HCT116 (cell line): Measurements from ENCODE around the gene NPLOC4. TPM values are rescaled to one million over a fixed set of nuclear protein-coding genes. Genes with fewer than 3 reads are reported as not detected.
A peak's percentile ranks its signal among the peaks of the same experiment; 100 is the strongest.

Source experiments
- ATAC-seq: fragments of 200-7000 bp; cut with Tn5 transposase; 2 replicates; pipeline ENCODE4 v1.9.1; 2020; ENCODE audit warnings: mild to moderate bottlenecking, moderate library complexity
- BruUV-seq: library from RNA; stranded (reverse); fragments of 400-500 nt; replicated peaks from 2 replicates; lab custom pipeline; 2021; lab: Mats Ljungman, UMichigan
- CTCF ChIA-PET: fragments of 300-600 bp; sonication (Branson Sonifier 250); formaldehyde crosslinking; loops from one replicate; lab custom pipeline; 2021; ENCODE audit warnings: antibody characterized with exemption; lab: Charles Lee
- POLR2A ChIA-PET: fragments of 300-600, 350-600 bp; sonication (Branson Sonifier 250); formaldehyde crosslinking; loops from one replicate; lab custom pipeline; 2021; ENCODE audit warnings: antibody characterized with exemption; lab: Charles Lee
- RAD21 ChIA-PET, 2 experiments: fragments of 300-600 bp; sonication (Branson Sonifier 250); formaldehyde crosslinking; loops; one replicate each; lab custom pipeline; 2023; ENCODE audit warnings: low total read pairs in 2 of 2; ENCODE audit not compliant: uncharacterized antibody in 2 of 2, unreplicated experiment in 2 of 2, low non-redundant PET in 1 of 2; lab: Charles Lee
- DNase-seq: peaks from one replicate; pipeline ENCODE4 v3.0.0-alpha.2; 2010; ENCODE audit warnings: low read depth, low spot score
- H2AFZ ChIP-seq: fragments of 200-600 bp; shearing (Covaris generic), sonication (generic); 2 replicates; pipeline ENCODE4 v1.6.1; 2017; ENCODE audit warnings: low read depth, mixed run types, mixed read lengths, antibody characterized with exemption, low read length; ENCODE audit not compliant: poor library complexity, severe bottlenecking
- H3K27ac ChIP-seq: 2 replicates; pipeline ENCODE4 v1.5.1; 2012; ENCODE audit warnings: low read depth, low read length
- H3K27me3 ChIP-seq: fragments of 200-600 bp; sonication (generic); 2 replicates; pipeline ENCODE4 v1.6.1; 2016; ENCODE audit warnings: mixed run types, low read length, mixed read lengths; ENCODE audit not compliant: insufficient read depth
- H3K36me3 ChIP-seq, 2 experiments: fragments of 200-500 bp in 1 of 2; fragments of 200-600 bp in 1 of 2; sonication (Bioruptor generic) in 1 of 2; sonication (generic) in 1 of 2; 2 replicates each; pipeline versions ENCODE4 v1.5.1 to v1.6.1; 2014 to 2016; ENCODE audit warnings: low read length in 2 of 2, inconsistent platforms in 1 of 2, mixed read lengths in 1 of 2, mixed run types in 1 of 2; ENCODE audit not compliant: insufficient read depth in 2 of 2, control insufficient read depth in 1 of 2
- H3K4me1 ChIP-seq, 2 experiments: fragments of 200-600 bp in 1 of 2; sonication (generic) in 1 of 2; 2 replicates each; pipeline versions ENCODE4 v1.5.1 to v1.6.1; 2012 to 2017; ENCODE audit warnings: low read length in 2 of 2, inconsistent platforms in 1 of 2, mild to moderate bottlenecking in 1 of 2, mixed read lengths in 1 of 2, mixed run types in 1 of 2, moderate library complexity in 1 of 2; ENCODE audit not compliant: insufficient read depth in 2 of 2, control insufficient read depth in 1 of 2
- H3K4me2 ChIP-seq: fragments of 200-600 bp; sonication (generic); 2 replicates; pipeline ENCODE4 v1.6.1; 2017; ENCODE audit warnings: mixed run types, low read length, mixed read lengths
- H3K4me3 ChIP-seq, 2 experiments: fragments of 200-600 bp in 1 of 2; sonication (generic) in 1 of 2; replicated peaks in 1 of 2; 2 replicates each; pipeline ENCODE4 v1.5.1; 2011 to 2016; ENCODE audit warnings: low read length in 2 of 2, control low read depth in 1 of 2, low read depth in 1 of 2, mild to moderate bottlenecking in 1 of 2, mixed read lengths in 1 of 2, mixed run types in 1 of 2
- H3K79me2 ChIP-seq: fragments of 200-600 bp; sonication (generic); 2 replicates; pipeline ENCODE4 v1.6.1; 2017; ENCODE audit warnings: mild to moderate bottlenecking, mixed run types, low read length, moderate library complexity, mixed read lengths; ENCODE audit not compliant: insufficient read depth
- H3K9ac ChIP-seq: fragments of 200-600 bp; sonication (generic); 2 replicates; pipeline ENCODE4 v1.6.1; 2016; ENCODE audit warnings: low read length, mixed read lengths
- H3K9me2 ChIP-seq: fragments of 200-600 bp; sonication (generic), shearing (Covaris generic); 2 replicates; pipeline ENCODE4 v1.6.1; 2017; ENCODE audit warnings: mixed run types, mild to moderate bottlenecking, moderate library complexity; ENCODE audit not compliant: insufficient read depth
- H3K9me3 ChIP-seq, 2 experiments: fragments of 200-500 bp in 1 of 2; fragments of 200-600 bp in 1 of 2; sonication (Bioruptor generic) in 1 of 2; sonication (generic) in 1 of 2; 2 replicates each; pipeline ENCODE4 v1.6.1; 2014 to 2017; ENCODE audit warnings: low read length in 2 of 2, mixed read lengths in 2 of 2, inconsistent platforms in 1 of 2, low read depth in 1 of 2, mild to moderate bottlenecking in 1 of 2, mixed run types in 1 of 2, moderate library complexity in 1 of 2; ENCODE audit not compliant: control insufficient read depth in 1 of 2, insufficient read depth in 1 of 2
- H4K20me1 ChIP-seq: fragments of 200-600 bp; sonication (generic), shearing (Covaris generic); 2 replicates; pipeline ENCODE4 v1.6.1; 2017; ENCODE audit warnings: mixed run types, mild to moderate bottlenecking, moderate library complexity; ENCODE audit not compliant: insufficient read depth
- ATF3 ChIP-seq: IDR thresholded peaks from 2 replicates; pipeline ENCODE4 v1.6.1; 2012
- CBX3 ChIP-seq: IDR thresholded peaks from 2 replicates; pipeline ENCODE4 v1.6.1; 2012; ENCODE audit warnings: low read depth
- CEBPB ChIP-seq: IDR thresholded peaks from 2 replicates; pipeline ENCODE4 v1.6.1; 2012; ENCODE audit warnings: low read depth
- CTCF ChIP-seq, 3 experiments: fragments of 200-600 bp in 1 of 3; sonication (generic) in 1 of 3; IDR thresholded peaks in 2 of 3; conservative IDR thresholded peaks in 1 of 3; 2 replicates each; pipeline ENCODE4 v1.5.1; 2012 to 2017; ENCODE audit warnings: low read depth in 2 of 3, low read length in 2 of 3, antibody characterized with exemption in 1 of 3, borderline replicate concordance in 1 of 3, control low read depth in 1 of 3, mild to moderate bottlenecking in 1 of 3, mixed read lengths in 1 of 3, mixed run types in 1 of 3, moderate library complexity in 1 of 3; ENCODE audit not compliant: insufficient read depth in 1 of 3
- EGR1 ChIP-seq: IDR thresholded peaks from 2 replicates; pipeline ENCODE4 v1.6.1; 2012; ENCODE audit warnings: low read depth
- ELF1 ChIP-seq: IDR thresholded peaks from 2 replicates; pipeline ENCODE4 v1.6.1; 2012; ENCODE audit warnings: low read depth, borderline replicate concordance
- EZH2phosphoT487 ChIP-seq: fragments of 200-600 bp; IDR thresholded peaks from 2 replicates; pipeline ENCODE4 v1.6.1; 2018; ENCODE audit warnings: antibody characterized with exemption, borderline replicate concordance
- FOSL1 ChIP-seq: IDR thresholded peaks from 2 replicates; pipeline ENCODE4 v1.6.1; 2012; ENCODE audit warnings: low read depth
- JUND ChIP-seq: IDR thresholded peaks from 2 replicates; pipeline ENCODE4 v1.6.1; 2012
- MAX ChIP-seq: IDR thresholded peaks from 2 replicates; pipeline ENCODE4 v1.6.1; 2012
- POLR2A ChIP-seq: IDR thresholded peaks from 2 replicates; pipeline ENCODE4 v1.7.0; 2011; ENCODE audit warnings: borderline replicate concordance; ENCODE audit not compliant: insufficient read depth, insufficient read length; ENCODE audit errors: extremely low read depth
- POLR2AphosphoS5 ChIP-seq: IDR thresholded peaks from 2 replicates; pipeline ENCODE4 v1.6.1; 2011; ENCODE audit warnings: mild to moderate bottlenecking, low read depth, low read length, moderate library complexity
- RAD21 ChIP-seq: IDR thresholded peaks from 2 replicates; pipeline ENCODE4 v1.6.1; 2012; ENCODE audit warnings: low read depth, mild to moderate bottlenecking
- SIN3A ChIP-seq: IDR thresholded peaks from 2 replicates; pipeline ENCODE4 v1.6.1; 2012; ENCODE audit warnings: low read depth
- SP1 ChIP-seq: IDR thresholded peaks from 2 replicates; pipeline ENCODE4 v1.6.1; 2012; ENCODE audit warnings: low read depth
- SRF ChIP-seq: IDR thresholded peaks from 2 replicates; pipeline ENCODE4 v1.6.1; 2012; ENCODE audit warnings: low read depth
- YY1 ChIP-seq: IDR thresholded peaks from 2 replicates; pipeline ENCODE4 v1.6.1; 2011; ENCODE audit warnings: low read length, low read depth, moderate library complexity, mild to moderate bottlenecking; ENCODE audit not compliant: insufficient replicate concordance; ENCODE audit errors: extremely low read depth
- ZBTB33 ChIP-seq: IDR thresholded peaks from 2 replicates; pipeline ENCODE4 v1.6.1; 2011; ENCODE audit warnings: mild to moderate bottlenecking, low read length, moderate library complexity; ENCODE audit not compliant: insufficient replicate concordance; ENCODE audit errors: extremely low read depth
- ZFX ChIP-seq: fragments of 450-650 bp; IDR thresholded peaks from 2 replicates; pipeline ENCODE4 v1.6.1; 2017
- intact Hi-C: fragments of 100-400 bp; cut with micrococcal nuclease; formaldehyde crosslinking; loops from 2 replicates; pipeline ENCODE4 v1.10.0; 2022
- total RNA-seq: library from RNA; stranded (reverse); gene quantifications from one replicate; pipeline ENCODE4 v1.2.1, GENCODE V29; 2021; ENCODE audit not compliant: unreplicated experiment
- TF ChIP-seq, protein P1 (sequence below): IDR thresholded peaks from 2 replicates; pipeline ENCODE4 v1.6.1; 2012; ENCODE audit warnings: low read depth

The NPLOC4 gene
- total RNA-seq, 1 experiment from 2014 or later: 137 TPM

DNA sequence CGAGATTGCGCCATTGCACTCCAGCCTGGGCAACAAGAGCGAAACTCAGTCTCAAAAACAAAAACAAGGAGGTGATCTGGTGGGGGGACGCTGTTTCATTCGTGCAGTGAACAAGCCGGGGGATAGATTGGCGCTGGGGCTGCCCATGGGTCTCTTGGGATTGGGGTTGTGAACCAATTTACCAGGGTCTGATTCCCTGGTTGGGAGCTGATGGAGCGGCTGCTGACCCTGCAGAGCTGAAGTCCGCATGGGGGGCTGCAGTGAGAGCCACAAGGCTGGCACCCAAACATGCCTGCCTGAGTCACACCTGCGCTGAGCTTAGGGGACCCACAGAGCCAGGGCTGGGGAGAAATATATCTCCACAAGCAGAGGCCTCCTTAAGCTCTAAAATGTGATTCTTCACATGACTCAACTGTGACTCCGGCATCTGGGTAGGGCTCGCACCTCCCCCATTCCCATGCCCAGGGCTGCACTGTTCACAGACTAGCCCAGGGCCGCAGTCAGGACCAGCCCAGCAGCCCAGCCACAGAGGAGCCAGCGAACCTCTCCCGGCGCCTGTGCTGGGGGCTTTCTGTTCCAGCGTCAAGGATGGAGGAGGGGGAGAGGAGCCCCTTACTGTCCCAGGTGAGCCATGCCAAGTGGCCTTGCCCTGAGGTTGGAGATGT is 5.0 kb upstream of the NPLOC4 start:
- Histone ChIP-seq H3K36me3 (no peaks in the 10 kb centered on the region), H3K4me3 (no peak overlapping the region), H3K27me3 (no peaks in the 10 kb centered on the region), H4K20me1 (no peaks in the 10 kb centered on the region), H3K27ac (no peak overlapping the region), H3K9ac (peak overlapping the region; percentile 26), H3K9me2 (no peaks in the 10 kb centered on the region), H3K4me1 (peaks cover 4 to 31% of the 10 kb centered on the region in 2 experiments), H3K9me3 (no peaks in the 10 kb centered on the region)
- ChIA-PET RAD21 (no interaction called here), CTCF (no interaction called here), POLR2A (interaction anchor here (0.6 kb wide), 1 partner anchor 105 kb away, joined by 5 read pairs; no protein-coding TSS in a partner anchor)
- ATAC-seq (peak; percentile 71), DNase-seq (no peak)
- no TSS peak for BruUV-seq
- TF ChIP-seq EGR1 (no peak), MAX (no peak), ZBTB33 (no peak), SIN3A (no peak), JUND (no peak), SP1 (no peak), ZFX (no peak), ATF3 (no peak), RAD21 (no peak), SRF (no peak), POLR2AphosphoS5 (no peak), CEBPB (no peak), YY1 (no peak), ELF1 (no peak), EZH2phosphoT487 (no peak), FOSL1 (no peak), CTCF (IDR thresholded peaks at IDR 0.05 in 2 of 3, conservative IDR thresholded peaks at IDR 0.05 in 1 of 3; ENCODE audit: borderline replicate concordance in 1 of 3, insufficient read depth in 1 of 3, low read depth in 2 of 3, low read length in 2 of 3) (no peak), CBX3 (no peak), POLR2A (no peak)
- TF ChIP-seq, protein P1, sequence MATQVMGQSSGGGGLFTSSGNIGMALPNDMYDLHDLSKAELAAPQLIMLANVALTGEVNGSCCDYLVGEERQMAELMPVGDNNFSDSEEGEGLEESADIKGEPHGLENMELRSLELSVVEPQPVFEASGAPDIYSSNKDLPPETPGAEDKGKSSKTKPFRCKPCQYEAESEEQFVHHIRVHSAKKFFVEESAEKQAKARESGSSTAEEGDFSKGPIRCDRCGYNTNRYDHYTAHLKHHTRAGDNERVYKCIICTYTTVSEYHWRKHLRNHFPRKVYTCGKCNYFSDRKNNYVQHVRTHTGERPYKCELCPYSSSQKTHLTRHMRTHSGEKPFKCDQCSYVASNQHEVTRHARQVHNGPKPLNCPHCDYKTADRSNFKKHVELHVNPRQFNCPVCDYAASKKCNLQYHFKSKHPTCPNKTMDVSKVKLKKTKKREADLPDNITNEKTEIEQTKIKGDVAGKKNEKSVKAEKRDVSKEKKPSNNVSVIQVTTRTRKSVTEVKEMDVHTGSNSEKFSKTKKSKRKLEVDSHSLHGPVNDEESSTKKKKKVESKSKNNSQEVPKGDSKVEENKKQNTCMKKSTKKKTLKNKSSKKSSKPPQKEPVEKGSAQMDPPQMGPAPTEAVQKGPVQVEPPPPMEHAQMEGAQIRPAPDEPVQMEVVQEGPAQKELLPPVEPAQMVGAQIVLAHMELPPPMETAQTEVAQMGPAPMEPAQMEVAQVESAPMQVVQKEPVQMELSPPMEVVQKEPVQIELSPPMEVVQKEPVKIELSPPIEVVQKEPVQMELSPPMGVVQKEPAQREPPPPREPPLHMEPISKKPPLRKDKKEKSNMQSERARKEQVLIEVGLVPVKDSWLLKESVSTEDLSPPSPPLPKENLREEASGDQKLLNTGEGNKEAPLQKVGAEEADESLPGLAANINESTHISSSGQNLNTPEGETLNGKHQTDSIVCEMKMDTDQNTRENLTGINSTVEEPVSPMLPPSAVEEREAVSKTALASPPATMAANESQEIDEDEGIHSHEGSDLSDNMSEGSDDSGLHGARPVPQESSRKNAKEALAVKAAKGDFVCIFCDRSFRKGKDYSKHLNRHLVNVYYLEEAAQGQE: no peak
- TF ChIP-seq, all 23 proteins: peak for 0
- intact Hi-C loops: no loop called here
- Histone ChIP-seq H2AFZ (no peak overlapping the region), H3K4me2 (peak overlapping the region; percentile 42), H3K79me2 (no peaks in the 10 kb centered on the region)
